Progenitor cell of endocrine pancreas (in vitro differentiated cells): ENCODE results near the gene SMIM3. TPM values are rescaled to one million over a fixed set of nuclear protein-coding genes. Genes with fewer than 3 reads are reported as not detected.
A peak's percentile ranks its signal among the peaks of the same experiment; 100 is the strongest.

Experiments used
- DNase-seq: peaks from one replicate; pipeline ENCODE4 v3.0.0; 2021; ENCODE audit warnings: low spot score; ENCODE audit not compliant: unreplicated experiment
- H3K27ac Mint-ChIP-seq: 2 replicates; pipeline ENCODE4 v1.8.0; 2021; ENCODE audit warnings: mild to moderate bottlenecking, moderate library complexity, mixed read lengths
- H3K27me3 Mint-ChIP-seq: 2 replicates; pipeline ENCODE4 v1.8.0; 2021; ENCODE audit warnings: mixed read lengths
- H3K36me3 Mint-ChIP-seq: 2 replicates; pipeline ENCODE4 v1.8.0; 2022; ENCODE audit warnings: mixed read lengths; ENCODE audit not compliant: insufficient read depth
- H3K4me1 Mint-ChIP-seq: 2 replicates; pipeline ENCODE4 v1.8.0; 2021; ENCODE audit warnings: low read depth, mixed read lengths
- H3K4me3 Mint-ChIP-seq: 2 replicates; pipeline ENCODE4 v1.8.0; 2021; ENCODE audit warnings: low read depth, mild to moderate bottlenecking, moderate library complexity, mixed read lengths
- H3K9me3 Mint-ChIP-seq: 2 replicates; pipeline ENCODE4 v1.8.0; 2021; ENCODE audit warnings: low read depth, mixed read lengths
- CTCF ChIP-seq: fragments of 200-600 bp; sonication (generic); IDR thresholded peaks from one replicate; pipeline ENCODE4 v1.5.0; 2021; ENCODE audit warnings: antibody characterized with exemption, mild to moderate bottlenecking; ENCODE audit not compliant: unreplicated experiment
- total RNA-seq: library from RNA; stranded (reverse); gene quantifications from 2 replicates; pipeline ENCODE4 v1.2.1, GENCODE V29; 2021

The SMIM3 gene
- total RNA-seq, 1 donor from 2014 or later, result 11.5 TPM

GRCh38 chr5:150801117-150801927 lies 22.8 kb downstream of the SMIM3 start:
- Mint-ChIP-seq H3K4me1 (peaks cover 1% of the 10 kb centered on the region), H3K4me3 (peak overlapping the region; percentile 71), H3K9me3 (peaks cover 4% of the 10 kb centered on the region), H3K27me3 (peaks cover 34% of the 10 kb centered on the region), H3K27ac (no peak overlapping the region), H3K36me3 (peaks cover 1% of the 10 kb centered on the region)
- TF ChIP-seq CTCF, result peak; percentile 57
- no peak for DNase-seq

- Mint-ChIP-seq H3K4me1 (peaks cover 7% of the 10 kb centered on the region), H3K4me3 (no peak overlapping the region), H3K9me3 (peaks cover 13% of the 10 kb centered on the region), H3K36me3 (no peaks in the 10 kb centered on the region), H3K27ac (no peak overlapping the region), H3K27me3 (peaks cover 45% of the 10 kb centered on the region)
- no peak for TF ChIP-seq CTCF
- no peak for DNase-seq
Measured at GRCh38 chr5:150804388-150804787, 25.8 kb downstream of the SMIM3 start.

GRCh38 chr5:150809363-150809762 lies 30.8 kb downstream of the SMIM3 start:
- Mint-ChIP-seq H3K27ac (no peak overlapping the region), H3K4me3 (no peak overlapping the region)

GRCh38 chr5:150815010-150815409 lies 36.5 kb downstream of the SMIM3 start:
- H3K27ac Mint-ChIP-seq, result no peak overlapping the region
- peaks cover 27% of the 10 kb centered on the region for H3K9me3 Mint-ChIP-seq
- peaks cover 26% of the 10 kb centered on the region for H3K27me3 Mint-ChIP-seq
- DNase-seq, result no peak
- H3K4me1 Mint-ChIP-seq, result no peaks in the 10 kb centered on the region
- peaks cover 4% of the 10 kb centered on the region for H3K36me3 Mint-ChIP-seq
- H3K4me3 Mint-ChIP-seq, result no peak overlapping the region
- TF ChIP-seq CTCF, result no peak

More at GRCh38 chr5:150809363-150809762, 30.8 kb downstream of the SMIM3 start:
- peaks cover 24% of the 10 kb centered on the region for H3K9me3 Mint-ChIP-seq
- H3K27me3 Mint-ChIP-seq, result peaks cover 34% of the 10 kb centered on the region
- H3K4me1 Mint-ChIP-seq, result peaks cover 8% of the 10 kb centered on the region
- H3K36me3 Mint-ChIP-seq, result peaks cover 5% of the 10 kb centered on the region
- TF ChIP-seq CTCF, result no peak
- no peak for DNase-seq

GRCh38 chr5:150816946-150817345 lies 38.4 kb downstream of the SMIM3 start:
- no peak for TF ChIP-seq CTCF
- H3K27ac Mint-ChIP-seq, result no peak overlapping the region
- H3K9me3 Mint-ChIP-seq, result peaks cover 26% of the 10 kb centered on the region
- H3K36me3 Mint-ChIP-seq, result no peaks in the 10 kb centered on the region
- H3K4me1 Mint-ChIP-seq, result no peaks in the 10 kb centered on the region
- H3K4me3 Mint-ChIP-seq, result no peak overlapping the region
- peaks cover 30% of the 10 kb centered on the region for H3K27me3 Mint-ChIP-seq
- DNase-seq, result no peak
